GM23338 (cell line): ENCODE results near the gene ZNF219.

Source experiments
- CTCF ChIP-seq, 2 experiments: fragments of 200-600 bp in 1 of 2; sonication (generic) in 1 of 2; conservative IDR thresholded peaks; 2 replicates each; pipeline versions ENCODE4 v1.5.1 to v1.6.1; 2016 to 2017; ENCODE audit warnings: antibody characterized with exemption in 2 of 2, low read depth in 2 of 2, mild to moderate bottlenecking in 2 of 2, moderate library complexity in 1 of 2
- EZH2 ChIP-seq: fragments of 200-600 bp; sonication (generic); IDR thresholded peaks from one replicate; pipeline ENCODE4 v1.8.0; 2017; ENCODE audit warnings: antibody characterized with exemption, mild to moderate bottlenecking, low read depth; ENCODE audit not compliant: unreplicated experiment
- EZH2phosphoT487 ChIP-seq: fragments of 200-600 bp; sonication (generic); IDR thresholded peaks from one replicate; pipeline ENCODE4 v1.8.1; 2018; ENCODE audit warnings: antibody characterized with exemption; ENCODE audit not compliant: unreplicated experiment
- POLR2AphosphoS5 ChIP-seq: IDR thresholded peaks from 2 replicates; pipeline ENCODE4 v1.6.1; 2016; ENCODE audit warnings: antibody characterized with exemption, low read depth
- REST ChIP-seq: IDR thresholded peaks from one replicate; pipeline ENCODE4 v1.6.1; 2018; ENCODE audit warnings: antibody characterized with exemption; ENCODE audit not compliant: unreplicated experiment
- ZNF114 ChIP-seq: fragments of 250-450 bp; sonication (Bioruptor Pico); IDR thresholded peaks from 2 replicates; pipeline ENCODE4 v1.5.0; 2020; ENCODE audit warnings: mild to moderate bottlenecking, moderate library complexity
- ZNF331 ChIP-seq: fragments of 250-450 bp; sonication (Bioruptor Pico); IDR thresholded peaks from 2 replicates; pipeline ENCODE4 v1.5.0; 2020; ENCODE audit warnings: low read depth, mild to moderate bottlenecking, moderate library complexity
- TF ChIP-seq, protein P1 (sequence below): IDR thresholded peaks from 2 replicates; pipeline ENCODE4 v1.6.1; 2016; ENCODE audit warnings: antibody characterized with exemption

- TF ChIP-seq CTCF (conservative IDR thresholded peaks at IDR 0.05; ENCODE audit: low read depth in 2 of 2) (no peak), ZNF114 (CRISPR knock-in tag) (no peak), EZH2 (no peak), POLR2AphosphoS5 (no peak), REST (no peak), EZH2phosphoT487 (no peak), ZNF331 (CRISPR knock-in tag) (no peak)
- TF ChIP-seq, protein P1, sequence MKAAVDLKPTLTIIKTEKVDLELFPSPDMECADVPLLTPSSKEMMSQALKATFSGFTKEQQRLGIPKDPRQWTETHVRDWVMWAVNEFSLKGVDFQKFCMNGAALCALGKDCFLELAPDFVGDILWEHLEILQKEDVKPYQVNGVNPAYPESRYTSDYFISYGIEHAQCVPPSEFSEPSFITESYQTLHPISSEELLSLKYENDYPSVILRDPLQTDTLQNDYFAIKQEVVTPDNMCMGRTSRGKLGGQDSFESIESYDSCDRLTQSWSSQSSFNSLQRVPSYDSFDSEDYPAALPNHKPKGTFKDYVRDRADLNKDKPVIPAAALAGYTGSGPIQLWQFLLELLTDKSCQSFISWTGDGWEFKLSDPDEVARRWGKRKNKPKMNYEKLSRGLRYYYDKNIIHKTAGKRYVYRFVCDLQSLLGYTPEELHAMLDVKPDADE: no peak
Observed at GRCh38 chr14:21121122-21121521, 22.7 kb upstream of the ZNF219 start.
